H1 (cell line): ENCODE measurements around the gene HFM1. TPM values are rescaled to one million over a fixed set of nuclear protein-coding genes. Genes with fewer than 3 reads are reported as not detected.
A peak's percentile ranks its signal among the peaks of the same experiment; 100 is the strongest.

Experiments used
- CTCF ChIA-PET: fragments of 300-600 bp; sonication (Branson Sonifier 250); formaldehyde crosslinking; loops from one replicate; lab custom pipeline; 2021; ENCODE audit not compliant: partially characterized antibody; lab: Charles Lee
- POLR2A ChIA-PET: fragments of 300-600 bp; sonication (Branson Sonifier 250); formaldehyde crosslinking; loops from one replicate; lab custom pipeline; 2021; ENCODE audit warnings: inconsistent platforms; ENCODE audit not compliant: partially characterized antibody; lab: Charles Lee
- DNase-seq, 2 experiments: peaks; one replicate each; pipeline versions ENCODE4 v3.0.0 to v3.0.0-alpha.2; 2010 to 2022; ENCODE audit warnings: low spot score in 2 of 2, low read depth in 1 of 2, mixed read lengths in 1 of 2
- FAIRE-seq: peaks from 2 replicates; lab custom pipeline; 2011; peaks lifted over from hg19 to GRCh38; lab: Jason Lieb, UNC
- H2AFZ ChIP-seq: 2 replicates; pipeline ENCODE4 v1.8.1; 2012; ENCODE audit warnings: low read length, inconsistent platforms
- H2AK5ac ChIP-seq: 2 replicates; pipeline ENCODE4 v1.6.1; 2013; ENCODE audit warnings: low read depth, low read length
- H2BK120ac ChIP-seq: replicated peaks from 2 replicates; pipeline ENCODE3; 2013; ENCODE audit warnings: low read depth, low read length, inconsistent platforms
- H2BK12ac ChIP-seq: 2 replicates; pipeline ENCODE4 v1.6.1; 2013; ENCODE audit warnings: low read depth, low read length
- H2BK15ac ChIP-seq: 2 replicates; pipeline ENCODE4 v1.6.1; 2013; ENCODE audit warnings: low read length
- H2BK20ac ChIP-seq: 2 replicates; pipeline ENCODE4 v1.6.1; 2013; ENCODE audit warnings: low read length
- H2BK5ac ChIP-seq: 2 replicates; pipeline ENCODE4 v1.6.1; 2013; ENCODE audit warnings: low read depth, low read length
- H3K14ac ChIP-seq: 2 replicates; pipeline ENCODE4 v1.6.1; 2013; ENCODE audit warnings: inconsistent platforms; ENCODE audit not compliant: insufficient read length
- H3K18ac ChIP-seq: 2 replicates; pipeline ENCODE4 v1.6.1; 2013; ENCODE audit warnings: low read length; ENCODE audit errors: extremely low read depth
- H3K23ac ChIP-seq: 2 replicates; pipeline ENCODE4 v1.6.1; 2013; ENCODE audit warnings: inconsistent platforms; ENCODE audit not compliant: insufficient read length
- H3K23me2 ChIP-seq: 2 replicates; pipeline ENCODE4 v1.6.1; 2013; ENCODE audit warnings: low read depth, low read length
- H3K27ac ChIP-seq: 2 replicates; pipeline ENCODE4 v1.6.1; 2011; ENCODE audit warnings: low read depth, low read length, inconsistent platforms
- H3K27me3 ChIP-seq, 4 experiments: replicated peaks in 1 of 4; 1 replicate in 1 of 4; 2 replicates in 3 of 4; pipeline versions ENCODE4 v1.6.1 to v1.8.1; 2011 to 2013; ENCODE audit warnings: low read length in 3 of 4, mild to moderate bottlenecking in 3 of 4, inconsistent platforms in 2 of 4, mixed read lengths in 2 of 4, moderate library complexity in 1 of 4; ENCODE audit not compliant: control insufficient read depth in 3 of 4, insufficient read depth in 3 of 4; ENCODE audit errors: extremely low read depth in 1 of 4
- H3K36me3 ChIP-seq, 4 experiments: 2 replicates each; pipeline versions ENCODE4 v1.6.1 to v1.8.1; 2011 to 2013; ENCODE audit warnings: mild to moderate bottlenecking in 4 of 4, low read length in 3 of 4, moderate library complexity in 2 of 4, control low read depth in 1 of 4, inconsistent platforms in 1 of 4; ENCODE audit not compliant: insufficient read depth in 4 of 4, control insufficient read depth in 2 of 4
- H3K4ac ChIP-seq: replicated peaks from 2 replicates; pipeline ENCODE3; 2013; ENCODE audit warnings: low read length, low read depth, mixed read lengths, inconsistent platforms; ENCODE audit not compliant: insufficient read length
- H3K4me1 ChIP-seq, 4 experiments: replicated peaks in 1 of 4; 1 replicate in 1 of 4; 2 replicates in 3 of 4; pipeline versions ENCODE4 v1.6.1 to v1.8.1; 2011 to 2013; ENCODE audit warnings: low read length in 3 of 4, inconsistent platforms in 2 of 4, mixed read lengths in 1 of 4; ENCODE audit not compliant: insufficient read depth in 4 of 4, control insufficient read depth in 3 of 4
- H3K4me2 ChIP-seq, 2 experiments: 2 replicates each; pipeline versions ENCODE4 v1.6.1 to v1.8.1; 2011 to 2013; ENCODE audit warnings: low read depth in 2 of 2, low read length in 2 of 2, control low read depth in 1 of 2, inconsistent platforms in 1 of 2, mild to moderate bottlenecking in 1 of 2; ENCODE audit not compliant: insufficient read depth in 1 of 2
- H3K4me3 ChIP-seq, 4 experiments: fragments of 200-600, 300-600 bp in 1 of 4; sonication (generic), shearing (Covaris generic), sonication (Bioruptor Twin) in 1 of 4; 2 replicates each; pipeline versions ENCODE4 v1.5.1 to v1.8.1; 2011 to 2016; ENCODE audit warnings: low read length in 4 of 4, low read depth in 3 of 4, control low read depth in 2 of 4, inconsistent platforms in 2 of 4, mild to moderate bottlenecking in 2 of 4, mixed read lengths in 1 of 4, moderate library complexity in 1 of 4; ENCODE audit not compliant: insufficient read depth in 2 of 4; ENCODE audit errors: extremely low read depth in 1 of 4
- H3K56ac ChIP-seq: replicated peaks from 2 replicates; pipeline ENCODE3; 2013; ENCODE audit warnings: low read depth, mild to moderate bottlenecking, mixed read lengths, low read length, inconsistent platforms; ENCODE audit not compliant: insufficient read length
- H3K79me1 ChIP-seq: 2 replicates; pipeline ENCODE4 v1.6.1; 2013; ENCODE audit warnings: low read depth, low read length, control low read depth
- H3K79me2 ChIP-seq, 2 experiments: 2 replicates each; pipeline versions ENCODE4 v1.6.1 to v1.8.1; 2012 to 2013; ENCODE audit warnings: low read length in 2 of 2, mild to moderate bottlenecking in 2 of 2, inconsistent platforms in 1 of 2; ENCODE audit not compliant: insufficient read depth in 2 of 2, control insufficient read depth in 1 of 2
- H3K9ac ChIP-seq, 4 experiments: replicated peaks in 1 of 4; 1 replicate in 1 of 4; 2 replicates in 3 of 4; pipeline versions ENCODE4 v1.6.1 to v1.8.1; 2011 to 2013; ENCODE audit warnings: low read depth in 3 of 4, low read length in 3 of 4, control low read depth in 2 of 4, mild to moderate bottlenecking in 2 of 4, moderate library complexity in 2 of 4, inconsistent platforms in 1 of 4; ENCODE audit errors: extremely low read depth in 1 of 4
- H3K9me3 ChIP-seq, 2 experiments: 2 replicates each; pipeline versions ENCODE4 v1.6.1 to v1.8.1; 2012 to 2013; ENCODE audit warnings: mild to moderate bottlenecking in 2 of 2, moderate library complexity in 2 of 2, control low read depth in 1 of 2, inconsistent platforms in 1 of 2, low read depth in 1 of 2, low read length in 1 of 2, mixed read lengths in 1 of 2; ENCODE audit not compliant: insufficient read depth in 2 of 2
- H4K20me1 ChIP-seq, 2 experiments: replicated peaks in 1 of 2; 2 replicates each; pipeline versions ENCODE3 to v1.8.1; 2011 to 2013; ENCODE audit warnings: inconsistent platforms in 2 of 2, low read length in 2 of 2, mild to moderate bottlenecking in 1 of 2; ENCODE audit not compliant: insufficient read depth in 2 of 2, control insufficient read depth in 1 of 2
- H4K5ac ChIP-seq: 2 replicates; pipeline ENCODE4 v1.6.1; 2013; ENCODE audit warnings: low read length, low read depth, mixed read lengths, inconsistent platforms; ENCODE audit not compliant: insufficient read length
- H4K8ac ChIP-seq: 2 replicates; pipeline ENCODE4 v1.8.0; 2013; ENCODE audit warnings: mild to moderate bottlenecking, moderate library complexity, low read length, inconsistent platforms; ENCODE audit not compliant: insufficient read depth; ENCODE audit errors: extremely low read depth
- H4K91ac ChIP-seq: replicated peaks from 2 replicates; pipeline ENCODE3; 2013; ENCODE audit warnings: low read length, mixed read lengths, inconsistent platforms; ENCODE audit not compliant: insufficient read length
- ATF2 ChIP-seq: IDR thresholded peaks from 2 replicates; pipeline ENCODE4 v1.6.1; 2012; ENCODE audit warnings: low read length, inconsistent platforms
- CHD2 ChIP-seq: IDR thresholded peaks from 2 replicates; pipeline ENCODE4 v1.6.1; 2012; ENCODE audit warnings: low read length, improper control_type of control experiment
- E2F6 ChIP-seq: IDR thresholded peaks from 2 replicates; pipeline ENCODE4 v1.6.1; 2012; ENCODE audit warnings: inconsistent platforms
- PHF8 ChIP-seq: fragments of 200-600 bp; sonication (generic); conservative IDR thresholded peaks from 2 replicates; pipeline ENCODE4 v1.7.1; 2012; ENCODE audit warnings: low read depth, mild to moderate bottlenecking, inconsistent platforms, low read length, moderate library complexity
- SIX5 ChIP-seq: IDR thresholded peaks from 2 replicates; pipeline ENCODE4 v1.6.1; 2011; ENCODE audit warnings: mild to moderate bottlenecking, low read depth, low read length
- TAF7 ChIP-seq: optimal IDR thresholded peaks from 2 replicates; pipeline ENCODE3; 2011; ENCODE audit warnings: low read depth, mild to moderate bottlenecking, inconsistent platforms, low read length, moderate library complexity, borderline replicate concordance
- WGBS, 2 experiments: shearing (Covaris generic) in 1 of 2; methylation state at CpG; one replicate each; pipeline versions ENCODE4 v1.1.6 to v1.1.7; 2013 to 2015; ENCODE audit warnings: low lambda C conversion rate in 2 of 2, mixed read lengths in 2 of 2, inconsistent platforms in 1 of 2, low coverage in 1 of 2, missing lambda C conversion rate in 1 of 2; ENCODE audit not compliant: insufficient replicate concordance in 2 of 2, insufficient coverage in 1 of 2, insufficient read length in 1 of 2; ENCODE audit errors: extremely low coverage in 1 of 2, missing lambda C conversion rate in 1 of 2; 5-methylcytosine and 5-hydroxymethylcytosine counted together
- long read RNA-seq, 2 experiments: library from RNA in 1 of 2; library from capped mRNA in 1 of 2; stranded (forward); transcript quantifications; one replicate each; pipeline ENCODE4 v2.0.0, GENCODE V29; 2021; ENCODE audit warnings: inconsistent platforms in 1 of 2
- polyA minus RNA-seq, 3 experiments: library from RNA; depleted of rRNA, polyadenylated mRNA; stranded (reverse); fragments of >200 nt; gene quantifications; 1 replicate in 2 of 3; 2 replicates in 1 of 3; pipeline ENCODE4 v1.2.3, GENCODE V29; 2011
- polyA plus RNA-seq, 7 experiments: library from polyadenylated mRNA; depleted of rRNA in 3 of 7; stranded (reverse) in 5 of 7; unstranded in 2 of 7; fragments of >200 nt in 5 of 7; fragments of 200-250 nt in 2 of 7; gene quantifications; 1 replicate in 5 of 7; 2 replicates in 1 of 7; 4 replicates in 1 of 7; pipeline versions ENCODE4 v1.2.1 to v1.2.3, GENCODE V29; 2011 to 2013; ENCODE audit warnings: missing spikeins in 2 of 7, mixed read lengths in 2 of 7
- total RNA-seq: library from RNA; stranded (reverse); fragmentation: NEBNext Ultra II Directional; extraction: Animal tissue kit (Norgen Biotek cat#: 25700); gene quantifications from 2 replicates; pipeline ENCODE4 v1.2.1, GENCODE V29; 2021

The HFM1 gene
- total RNA-seq, result 0.99 and 1.2 TPM in 2 replicates
- polyA plus RNA-seq (2011; rRNA removed), result 0.14 and 0.23 TPM in 2 replicates
- polyA plus RNA-seq (2011; cell fraction: cytosol; rRNA removed), result 0.49 TPM
- polyA plus RNA-seq (2011; cell fraction: nucleus; rRNA removed), result 0.53 TPM
- 0.12 to 0.65 TPM (median 0.34 TPM) in 4 replicates for polyA plus RNA-seq (2012, experiment 1 of 2)
- polyA plus RNA-seq (2012, experiment 2 of 2), result not detected
- 0.97 TPM for polyA plus RNA-seq (2013, experiment 1 of 2)
- polyA plus RNA-seq (2013, experiment 2 of 2), result 0.75 TPM
- 0.73 and 0.88 TPM in 2 replicates for polyA minus RNA-seq (2011; rRNA and poly(A)+ RNA removed)
- 0.66 TPM for polyA minus RNA-seq (2011; cell fraction: cytosol; rRNA and poly(A)+ RNA removed)
- 3.7 TPM for polyA minus RNA-seq (2011; cell fraction: nucleus; rRNA and poly(A)+ RNA removed)
- long read RNA-seq, experiment 1, result 0 reads
- long read RNA-seq, experiment 2, result 0 reads

GRCh38 chr1:91404151-91405012 is at the start of gene HFM1:
HFM1 (minus strand) TSS chr1:91404837; CDS start chr1:91401082, 3,755 bp downstream.
- H2AK5ac ChIP-seq, result no peak within 1 kb of the TSS
- H2AFZ ChIP-seq, result peak within 1 kb of the TSS; percentile 88
- H3K23ac ChIP-seq, result no peak within 1 kb of the TSS
- DNase-seq, result peak in 1 of 2 experiments; percentile 88
- peak within 1 kb of the TSS; percentile 81; the same call in 1 of the 2 replicates for H3K27ac ChIP-seq
- no peak within 1 kb of the TSS for H4K91ac ChIP-seq
- peak within 1 kb of the TSS; percentile 50 to 74 for H3K4me2 ChIP-seq
- H2BK15ac ChIP-seq, result no peak within 1 kb of the TSS
- ChIA-PET CTCF (interaction anchor here (0.7 to 1.7 kb wide), 6 partner anchors 15 to 238 kb away, joined by 3 to 5 read pairs (median 3); no protein-coding TSS in a partner anchor), POLR2A (interaction anchor here (0.6 to 1.3 kb wide), 6 partner anchors 10 to 126 kb away, joined by 3 to 5 read pairs (median 3); partner anchors contain the start of gene CDC7)
- no peaks in the 10 kb centered on the region for H3K36me3 ChIP-seq
- peak within 1 kb of the TSS; percentile 60; the same call in 1 of the 2 replicates for H3K18ac ChIP-seq
- peak within 1 kb of the TSS; percentile 54 to 89 (median 76); a peak in 6 of 7 replicates for H3K9ac ChIP-seq
- WGBS, 2 experiments, result 2% methylated on average over 59 of the region's 69 CpGs; no CpG with 5 or more reads in 1 of the 2 experiments
- H4K20me1 ChIP-seq, result no peaks in the 10 kb centered on the region
- H3K4ac ChIP-seq, result peak within 1 kb of the TSS; percentile 85
- H3K9me3 ChIP-seq, result no peaks in the 10 kb centered on the region
- H2BK12ac ChIP-seq, result no peak within 1 kb of the TSS
- peak within 1 kb of the TSS; percentile 14 for H2BK120ac ChIP-seq
- H4K8ac ChIP-seq, result peak within 1 kb of the TSS; percentile 82; the same call in 1 of the 2 replicates
- peak within 1 kb of the TSS; percentile 70 to 82 (median 80) for H3K4me3 ChIP-seq
- H2BK20ac ChIP-seq, result no peak within 1 kb of the TSS
- H4K5ac ChIP-seq, result peak within 1 kb of the TSS; percentile 54
- H3K79me2 ChIP-seq, result no peaks in the 10 kb centered on the region
- no peak within 1 kb of the TSS for H3K14ac ChIP-seq
- H3K27me3 ChIP-seq, result no peaks in the 10 kb centered on the region
- H3K56ac ChIP-seq, result peak within 1 kb of the TSS; percentile 95
- no peaks in the 10 kb centered on the region for H3K4me1 ChIP-seq
- H3K23me2 ChIP-seq, result no peaks in the 10 kb centered on the region
- H2BK5ac ChIP-seq, result no peak within 1 kb of the TSS
- FAIRE-seq, result no peak
- no peaks in the 10 kb centered on the region for H3K79me1 ChIP-seq
- TF ChIP-seq TAF7, result peak; percentile 75
- peak; percentile 94 for TF ChIP-seq PHF8
- TF ChIP-seq CHD2, result 0 out of 2 replicates have a peak, but pooled peaks have one; percentile 34
- TF ChIP-seq SIX5, result no peak
- TF ChIP-seq ATF2, result no peak
- peak; percentile 55; the same call in 1 of the 2 replicates for TF ChIP-seq E2F6
